GM23248 (cell line): ENCODE measurements around the gene NAGS. TPM values are rescaled to one million over a fixed set of nuclear protein-coding genes. Genes with fewer than 3 reads are reported as not detected.

Experiments
- DNase-seq: peaks from one replicate; pipeline ENCODE4 v3.0.0-alpha.2; 2015
- H2AFZ ChIP-seq: fragments of 200-600 bp; sonication (generic); 2 replicates; pipeline ENCODE4 v1.6.1; 2016; ENCODE audit warnings: antibody characterized with exemption
- H3F3A ChIP-seq: fragments of 200-600 bp; sonication (generic); 2 replicates; pipeline ENCODE4 v1.6.1; 2016; ENCODE audit warnings: mild to moderate bottlenecking, antibody characterized with exemption, mixed run types; ENCODE audit not compliant: insufficient read depth
- H3K27ac ChIP-seq: fragments of 200-600 bp; sonication (generic); 2 replicates; pipeline ENCODE4 v1.5.1; 2016; ENCODE audit warnings: mild to moderate bottlenecking
- H3K27me3 ChIP-seq: fragments of 200-600 bp; sonication (generic); replicated peaks from 2 replicates; pipeline ENCODE4 v1.6.1; 2016; ENCODE audit warnings: mild to moderate bottlenecking; ENCODE audit not compliant: insufficient read depth
- H3K36me3 ChIP-seq: fragments of 200-600 bp; sonication (generic); 2 replicates; pipeline ENCODE4 v1.6.1; 2016; ENCODE audit warnings: low read depth, mild to moderate bottlenecking
- H3K4me1 ChIP-seq: fragments of 200-600 bp; sonication (generic); 2 replicates; pipeline ENCODE4 v1.6.1; 2016; ENCODE audit warnings: mild to moderate bottlenecking; ENCODE audit not compliant: insufficient read depth
- H3K4me2 ChIP-seq: fragments of 200-600 bp; sonication (generic); one replicate; pipeline ENCODE4 v1.6.1; 2016; ENCODE audit warnings: mild to moderate bottlenecking; ENCODE audit not compliant: unreplicated experiment
- H3K4me3 ChIP-seq: fragments of 200-600 bp; sonication (generic); 2 replicates; pipeline ENCODE4 v1.5.1; 2016; ENCODE audit warnings: mild to moderate bottlenecking
- H3K79me2 ChIP-seq: fragments of 200-600 bp; sonication (generic); 2 replicates; pipeline ENCODE4 v1.6.1; 2016; ENCODE audit warnings: mild to moderate bottlenecking; ENCODE audit not compliant: insufficient read depth
- H3K9ac ChIP-seq: fragments of 200-600 bp; sonication (generic); 2 replicates; pipeline ENCODE4 v1.6.1; 2016; ENCODE audit warnings: mild to moderate bottlenecking
- H3K9me2 ChIP-seq: fragments of 200-600 bp; sonication (generic); 2 replicates; pipeline ENCODE4 v1.6.1; 2016; ENCODE audit warnings: mixed run types, mild to moderate bottlenecking, moderate library complexity; ENCODE audit not compliant: insufficient read depth
- H3K9me3 ChIP-seq: fragments of 200-600 bp; sonication (generic); one replicate; pipeline ENCODE4 v1.6.1; 2017; ENCODE audit warnings: low read depth
- H4K20me1 ChIP-seq: fragments of 200-600 bp; sonication (generic); 2 replicates; pipeline ENCODE4 v1.6.0; 2016; ENCODE audit not compliant: insufficient read depth
- EZH2 ChIP-seq: fragments of 200-600 bp; sonication (generic); IDR thresholded peaks from 2 replicates; pipeline ENCODE4 v1.6.1; 2018; ENCODE audit warnings: antibody characterized with exemption, mild to moderate bottlenecking; ENCODE audit not compliant: insufficient read depth, poor library complexity, severe bottlenecking
- EZH2phosphoT487 ChIP-seq: fragments of 200-600 bp; sonication (generic); IDR thresholded peaks from 2 replicates; pipeline ENCODE4 v1.6.1; 2018; ENCODE audit warnings: antibody characterized with exemption, moderate library complexity, mild to moderate bottlenecking, low read depth; ENCODE audit not compliant: insufficient read depth
- WGBS, 2 experiments: methylation state at CpG; one replicate each; pipeline ENCODE4 v1.1.6; 2015 to 2017; ENCODE audit warnings: low lambda C conversion rate in 2 of 2, low coverage in 1 of 2; ENCODE audit errors: missing lambda C conversion rate in 2 of 2; 5-methylcytosine and 5-hydroxymethylcytosine counted together
- in situ Hi-C: fragments of 300-500 bp; cut with MboI; formaldehyde crosslinking; loops from 2 replicates; pipeline ENCODE4 v1.15.0; 2020
- polyA plus RNA-seq: library from polyadenylated mRNA; unstranded; fragments of >200 nt; fragmentation: Nextera tagmentation; extraction: Ambion mirVana; gene quantifications from 2 replicates; pipeline ENCODE4 v1.2.1, GENCODE V29; 2016
- total RNA-seq: library from RNA; depleted of rRNA; stranded (reverse); fragments of >200 nt; shearing (Covaris generic); gene quantifications from 2 replicates; pipeline ENCODE4 v1.2.3, GENCODE V29; 2014

The NAGS gene
- total and polyA plus RNA-seq, 2 experiments from 2014 or later: 1.6 to 1.8 TPM

- in situ Hi-C loops: no loop called here
- no peak overlapping the region for H3K4me2 ChIP-seq
- TF ChIP-seq EZH2phosphoT487 (no peak), EZH2 (no peak)
- H3K9me2 ChIP-seq: no peaks in the 10 kb centered on the region
- H3K36me3 ChIP-seq: no peaks in the 10 kb centered on the region
- no peak overlapping the region for H3K9ac ChIP-seq
- no peaks in the 10 kb centered on the region for H4K20me1 ChIP-seq
- no peak overlapping the region for H3K4me3 ChIP-seq
- 14 to 17% methylated on average over 7 of the region's 7 CpGs for WGBS, 2 experiments
- peak; percentile 55 for DNase-seq
- H3K27ac ChIP-seq: no peak overlapping the region
- H3K79me2 ChIP-seq: no peaks in the 10 kb centered on the region
- H3F3A ChIP-seq: no peaks in the 10 kb centered on the region; the same call in 1 of the 2 replicates
- H3K4me1 ChIP-seq: no peaks in the 10 kb centered on the region
- no peaks in the 10 kb centered on the region for H3K9me3 ChIP-seq
- peaks cover 54% of the 10 kb centered on the region for H3K27me3 ChIP-seq
- no peak overlapping the region for H2AFZ ChIP-seq
Measured at GRCh38 chr17:43979011-43979410, 25.4 kb upstream of the NAGS start.

GRCh38 chr17:43979671-43980070 is 24.8 kb upstream of the NAGS start:
- H3K9ac ChIP-seq: no peak overlapping the region
- no peaks in the 10 kb centered on the region for H3K79me2 ChIP-seq
- H3K4me1 ChIP-seq: no peaks in the 10 kb centered on the region
- no peak overlapping the region for H3K4me3 ChIP-seq
- H3K4me2 ChIP-seq: no peak overlapping the region
- in situ Hi-C loops: no loop called here
- no peaks in the 10 kb centered on the region for H3K36me3 ChIP-seq
- no peak overlapping the region for H2AFZ ChIP-seq
- H3K27ac ChIP-seq: no peak overlapping the region
- H3K9me2 ChIP-seq: no peaks in the 10 kb centered on the region
- no peaks in the 10 kb centered on the region for H4K20me1 ChIP-seq
- TF ChIP-seq EZH2 (no peak), EZH2phosphoT487 (no peak)
- no peaks in the 10 kb centered on the region for H3K9me3 ChIP-seq
- 53 to 57% methylated on average over 4 of the region's 4 CpGs for WGBS, 2 experiments
- no peak for DNase-seq
- peaks cover 54% of the 10 kb centered on the region for H3K27me3 ChIP-seq
- H3F3A ChIP-seq: no peaks in the 10 kb centered on the region

- Histone ChIP-seq H3K9me3 (no peaks in the 10 kb centered on the region), H3K27ac (no peak overlapping the region), H3K27me3 (peaks cover 60% of the 10 kb centered on the region), H3K36me3 (no peaks in the 10 kb centered on the region), H3K9ac (no peak overlapping the region), H3K79me2 (no peaks in the 10 kb centered on the region), H3K9me2 (no peaks in the 10 kb centered on the region), H3F3A (no peaks in the 10 kb centered on the region), H2AFZ (no peak overlapping the region), H4K20me1 (no peaks in the 10 kb centered on the region), H3K4me2 (no peak overlapping the region), H3K4me3 (no peak overlapping the region), H3K4me1 (no peaks in the 10 kb centered on the region)
- in situ Hi-C loops: no loop called here
- DNase-seq: no peak
- WGBS, 2 experiments: 94 to 98% methylated on average over 2 of the region's 2 CpGs
- TF ChIP-seq EZH2: no peak
- no peak for TF ChIP-seq EZH2phosphoT487
Measured at GRCh38 chr17:43982171-43982570, 22.3 kb upstream of the NAGS start.

GRCh38 chr17:43983196-43983514 is 21.3 kb upstream of the NAGS start:
- Histone ChIP-seq H3K36me3 (no peaks in the 10 kb centered on the region), H3K9ac (no peak overlapping the region), H3K27me3 (peaks cover 51% of the 10 kb centered on the region), H3K27ac (no peak overlapping the region), H3K9me2 (no peaks in the 10 kb centered on the region), H3K4me1 (no peaks in the 10 kb centered on the region), H2AFZ (no peak overlapping the region), H4K20me1 (no peaks in the 10 kb centered on the region), H3K4me2 (no peak overlapping the region), H3K9me3 (no peaks in the 10 kb centered on the region), H3K79me2 (no peaks in the 10 kb centered on the region), H3F3A (no peaks in the 10 kb centered on the region), H3K4me3 (no peak overlapping the region)
- 29 to 39% methylated on average over 5 of the region's 5 CpGs for WGBS, 2 experiments
- TF ChIP-seq EZH2: peak; percentile 12
- TF ChIP-seq EZH2phosphoT487: no peak
- DNase-seq: no peak
- in situ Hi-C loops: no loop called here
